Activated naive CD8-positive, alpha-beta T cell treated with anti-CD3 and anti-CD28 coated beads, Interleukin-2, amount 10 ng/mL, durations not matched to agents 7 days and 5 days (primary cell): ENCODE measurements around the gene CDS2. TPM values are rescaled to one million over a fixed set of nuclear protein-coding genes. Genes with fewer than 3 reads are reported as not detected.
"Not testable (repeated sequence)": the region's sequence is repeated elsewhere in the genome, so short reads cannot be mapped to it uniquely, and the experiment has no call there.

Experiments used
- ATAC-seq: fragments of 150-1000 bp; cut with Tn5 transposase; one replicate; pipeline ENCODE4 v1.10.0; 2021; ENCODE audit warnings: low read depth, moderate library complexity
- POLR2A ChIA-PET: fragments of 350-600 bp; sonication (Branson Sonifier 250); formaldehyde crosslinking; loops from one replicate; lab custom pipeline; 2021; ENCODE audit warnings: antibody characterized with exemption; lab: Charles Lee
- DNase-seq: peaks from one replicate; pipeline ENCODE4 v3.0.0; 2021
- H3K27ac Mint-ChIP-seq: one replicate; pipeline ENCODE4 v1.8.0; 2022; ENCODE audit warnings: mild to moderate bottlenecking, mixed read lengths
- H3K27me3 Mint-ChIP-seq: one replicate; pipeline ENCODE4 v1.8.0; 2022; ENCODE audit warnings: mild to moderate bottlenecking, moderate library complexity, mixed read lengths
- H3K36me3 Mint-ChIP-seq: one replicate; pipeline ENCODE4 v1.8.0; 2021; ENCODE audit warnings: mild to moderate bottlenecking, mixed read lengths
- H3K4me1 Mint-ChIP-seq: one replicate; pipeline ENCODE4 v1.8.0; 2021; ENCODE audit warnings: mixed read lengths
- H3K4me3 Mint-ChIP-seq: one replicate; pipeline ENCODE4 v1.8.0; 2022; ENCODE audit warnings: mild to moderate bottlenecking, moderate library complexity, mixed read lengths
- H3K9me3 Mint-ChIP-seq: one replicate; pipeline ENCODE4 v1.8.0; 2021; ENCODE audit warnings: mixed read lengths
- total RNA-seq, 2 experiments: library from RNA; stranded (reverse); gene quantifications; one replicate each; pipeline ENCODE4 v1.2.3, GENCODE V29; 2021

CDS2 gene
- 10 to 100 TPM; 59.1 to 59.2 TPM for total RNA-seq

DNA sequence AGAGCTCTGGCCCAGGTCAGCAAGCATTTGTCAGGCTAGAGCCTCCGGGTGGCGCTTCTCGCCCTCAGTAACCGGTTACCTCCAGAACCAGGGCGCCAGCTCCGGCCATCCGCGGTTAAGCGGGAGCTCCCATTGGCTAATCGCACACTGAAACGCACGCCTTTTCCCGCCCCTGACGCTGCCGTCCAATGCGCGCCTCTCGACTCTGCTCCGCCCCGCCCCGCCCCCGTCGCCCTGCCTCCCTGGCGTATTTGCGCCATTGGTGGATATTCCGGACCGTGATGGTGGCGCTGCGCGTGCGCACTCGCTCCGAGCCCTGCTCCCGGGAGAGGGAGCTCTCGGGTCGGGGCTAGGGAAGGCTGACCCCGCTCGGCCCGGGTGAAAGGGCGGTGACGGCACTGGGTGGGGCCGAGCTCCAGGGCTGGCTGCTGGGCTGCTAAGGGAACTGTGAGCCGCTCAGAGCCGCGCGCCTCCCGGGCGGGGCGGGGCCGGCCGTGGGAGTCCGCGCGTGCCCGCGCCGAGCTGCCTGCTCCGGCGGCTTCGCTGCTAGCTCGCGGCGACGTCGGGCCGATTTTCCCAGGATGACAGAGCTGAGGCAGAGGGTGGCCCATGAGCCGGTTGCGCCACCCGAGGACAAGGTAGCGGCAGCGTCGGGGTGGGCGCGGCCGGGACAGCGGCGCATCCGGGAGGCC, at the start of gene CDS2:
Gene CDS2 (plus strand): TSS at position 497 of the 692 bp plus-strand sequence. CDS start 85 bp downstream, at position 582.
- H3K36me3 Mint-ChIP-seq, result peaks cover 11% of the 10 kb centered on the region
- DNase-seq (peak; percentile 100), ATAC-seq (peak; percentile 90)
- POLR2A ChIA-PET, result interaction anchor here (0.7 to 2.1 kb wide), 13 partner anchors 8 to 364 kb away, joined by 3 to 22 read pairs (median 3); no protein-coding TSS in a partner anchor
- H3K4me3 Mint-ChIP-seq, result peak within 1 kb of the TSS; percentile 97
- H3K27me3 Mint-ChIP-seq, result no peaks in the 10 kb centered on the region
- H3K27ac Mint-ChIP-seq, result peak within 1 kb of the TSS; percentile 96
- no peaks in the 10 kb centered on the region for H3K9me3 Mint-ChIP-seq
- H3K4me1 Mint-ChIP-seq, result peaks cover 33% of the 10 kb centered on the region

DNA sequence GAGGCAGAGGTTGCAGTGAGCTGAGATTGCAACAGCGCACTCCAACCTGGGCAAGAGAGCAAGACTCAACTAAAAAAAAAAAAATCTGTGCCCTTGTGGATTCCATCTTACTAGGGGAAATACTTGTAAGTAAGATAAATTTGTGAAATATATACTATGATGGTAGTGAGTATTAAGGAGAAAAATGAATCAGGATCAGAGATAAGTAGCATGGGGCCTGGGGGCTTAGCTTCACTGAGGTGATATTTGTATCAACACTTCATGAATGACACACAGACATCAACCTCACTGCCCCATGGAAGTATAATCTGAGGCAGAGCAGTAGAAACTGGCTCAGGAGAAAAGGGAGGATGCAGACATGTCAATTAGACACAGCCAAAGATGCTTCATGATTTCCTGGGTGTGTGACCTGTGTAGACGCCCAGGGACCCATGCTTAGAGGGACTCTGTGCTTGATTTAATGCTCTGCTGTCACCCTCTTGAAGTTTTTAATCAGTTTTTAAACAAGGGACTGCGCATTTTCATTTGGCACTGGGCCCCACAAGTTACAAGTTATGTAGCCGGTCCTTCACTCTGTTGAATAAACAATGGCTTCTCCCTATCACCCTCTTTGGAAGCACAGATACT, 48.9 kb upstream of the CDS2 start:
- H3K4me3 Mint-ChIP-seq, result peak overlapping the region; percentile 74
- H3K27me3 Mint-ChIP-seq, result no peaks in the 10 kb centered on the region
- no peak for DNase-seq
- no peaks in the 10 kb centered on the region for H3K36me3 Mint-ChIP-seq
- peak; percentile 38 for ATAC-seq
- no peaks in the 10 kb centered on the region for H3K9me3 Mint-ChIP-seq
- POLR2A ChIA-PET, result interaction anchor here (0.7 to 1.3 kb wide), 4 partner anchors 12 to 264 kb away, joined by 3 to 5 read pairs (median 4); no protein-coding TSS in a partner anchor
- peak overlapping the region; percentile 98 for H3K27ac Mint-ChIP-seq
- H3K4me1 Mint-ChIP-seq, result peaks cover 46% of the 10 kb centered on the region

DNA sequence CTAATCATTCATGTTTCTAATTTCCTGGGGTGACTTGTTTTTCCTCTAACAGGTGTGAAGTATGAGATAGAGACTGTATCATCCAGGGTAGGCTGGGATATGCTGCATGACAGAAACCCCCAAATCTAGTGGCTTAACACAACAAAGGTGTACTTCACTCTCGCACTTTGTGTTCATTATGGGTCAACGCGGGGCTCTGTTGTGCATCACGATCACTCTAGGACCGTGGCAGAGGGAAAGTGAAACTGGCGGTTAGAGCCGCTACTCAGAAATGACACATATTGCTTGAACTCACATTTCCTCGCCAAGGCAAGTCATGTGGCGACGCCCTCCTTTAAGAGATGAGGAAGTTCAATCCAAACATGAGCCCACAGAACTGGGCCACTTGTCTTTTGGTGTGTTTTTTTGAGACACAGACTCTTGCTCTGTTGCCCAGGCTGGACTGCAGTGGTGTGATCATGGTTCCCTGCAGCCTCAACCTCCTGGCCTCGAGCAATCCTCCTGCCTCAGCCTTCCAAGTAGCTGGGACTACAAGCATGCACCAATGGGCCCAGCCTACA, 48.3 kb upstream of the CDS2 start:
- no peaks in the 10 kb centered on the region for H3K36me3 Mint-ChIP-seq
- H3K27ac Mint-ChIP-seq, result peak overlapping the region; percentile 98
- peaks cover 46% of the 10 kb centered on the region for H3K4me1 Mint-ChIP-seq
- ATAC-seq (peak; percentile 98), DNase-seq (peak; percentile 68)
- H3K27me3 Mint-ChIP-seq, result no peaks in the 10 kb centered on the region
- POLR2A ChIA-PET, result interaction anchor here (0.8 to 2.2 kb wide), 4 partner anchors 22 to 264 kb away, joined by 3 to 12 read pairs (median 4); partner anchors contain the start of gene PCNA
- peak overlapping the region; percentile 74 for H3K4me3 Mint-ChIP-seq
- H3K9me3 Mint-ChIP-seq, result no peaks in the 10 kb centered on the region

DNA sequence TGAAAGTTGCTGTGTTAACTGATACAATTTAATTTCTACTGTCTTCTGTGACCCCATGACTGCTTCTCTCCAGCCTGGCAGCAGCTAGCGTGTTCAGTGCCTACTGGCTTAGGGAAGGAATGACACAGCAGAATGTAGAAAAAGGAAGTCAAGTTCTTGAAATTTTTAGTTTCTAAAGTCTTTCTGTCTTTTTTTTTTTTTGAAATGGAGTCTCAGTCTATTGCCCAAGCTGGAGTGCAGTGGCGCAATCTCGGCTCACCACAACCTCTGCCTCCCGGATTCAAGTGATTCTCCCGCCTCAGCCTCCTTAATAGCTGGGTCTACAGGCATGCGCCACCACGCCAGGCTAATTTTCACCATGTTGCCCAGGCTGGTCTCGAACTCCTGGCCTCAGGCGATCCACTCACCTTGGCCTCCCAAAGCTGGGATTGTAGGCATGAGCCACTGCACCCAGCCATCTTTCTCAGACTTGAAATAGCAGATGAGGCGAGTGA, 46.4 kb upstream of the CDS2 start:
- no peak overlapping the region for H3K4me3 Mint-ChIP-seq
- H3K27ac Mint-ChIP-seq, result peak overlapping the region; percentile 72
- ATAC-seq (no peak), DNase-seq (no peak)
- H3K9me3 Mint-ChIP-seq, result no peaks in the 10 kb centered on the region
- peaks cover 2% of the 10 kb centered on the region for H3K36me3 Mint-ChIP-seq
- H3K27me3 Mint-ChIP-seq, result no peaks in the 10 kb centered on the region
- POLR2A ChIA-PET, result interaction anchor here (0.6 to 2.2 kb wide), 3 partner anchors 10 to 80 kb away, joined by 4 to 12 read pairs (median 6); no protein-coding TSS in a partner anchor
- H3K4me1 Mint-ChIP-seq, result peaks cover 38% of the 10 kb centered on the region

DNA sequence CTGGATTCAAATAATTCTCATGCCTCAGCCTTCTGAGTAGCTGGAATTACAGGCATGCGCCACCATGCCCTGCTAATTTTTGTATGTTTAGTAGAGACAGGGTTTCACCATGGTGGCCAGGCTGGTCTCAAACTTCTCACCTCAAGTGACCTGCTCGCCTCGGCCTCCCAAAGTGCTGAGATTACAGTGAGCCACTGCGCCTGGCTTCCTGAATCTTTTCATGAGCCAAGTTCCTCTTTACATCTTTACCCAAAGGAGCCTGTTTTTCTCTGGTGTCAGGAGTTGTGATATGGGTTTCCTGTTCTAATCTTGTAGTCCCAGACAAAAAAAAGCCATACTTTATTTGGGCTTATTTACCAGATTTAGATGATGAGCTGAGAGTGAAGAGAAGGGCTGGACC, 41.4 kb upstream of the CDS2 start:
- Mint-ChIP-seq H3K27me3 (no peaks in the 10 kb centered on the region), H3K4me3 (no peak overlapping the region), H3K27ac (peak overlapping the region; percentile 8), H3K9me3 (no peaks in the 10 kb centered on the region), H3K36me3 (peaks cover 4% of the 10 kb centered on the region), H3K4me1 (peaks cover 17% of the 10 kb centered on the region)
- POLR2A ChIA-PET, result no interaction called here
- no peak for ATAC-seq
- DNase-seq, result no peak

DNA sequence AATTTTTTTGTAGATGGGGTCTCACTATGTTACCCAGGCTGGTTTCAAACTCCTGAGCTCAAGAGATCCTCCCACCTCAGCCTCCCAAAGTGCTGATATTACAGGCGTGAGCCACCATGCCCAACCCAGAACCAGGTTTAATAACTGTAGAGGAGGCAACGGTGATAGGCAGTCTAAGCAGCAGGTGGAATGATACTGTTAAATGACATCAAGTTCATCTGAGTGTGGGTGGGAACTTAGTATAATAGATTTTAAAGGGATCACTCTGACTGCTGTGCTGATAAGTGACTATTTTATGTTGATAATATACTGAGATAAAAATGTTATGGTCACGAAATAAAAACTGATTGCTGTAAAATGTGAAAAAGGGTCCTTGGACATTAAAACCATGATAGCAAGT, 38.1 kb upstream of the CDS2 start:
- POLR2A ChIA-PET, result interaction anchor here (0.6 kb wide), 1 partner anchor 12 kb away, joined by 4 read pairs; no protein-coding TSS in a partner anchor
- Mint-ChIP-seq H3K27ac (peak overlapping the region; percentile 77), H3K27me3 (no peaks in the 10 kb centered on the region), H3K4me3 (no peak overlapping the region), H3K36me3 (peaks cover 7% of the 10 kb centered on the region), H3K4me1 (peaks cover 13% of the 10 kb centered on the region), H3K9me3 (no peaks in the 10 kb centered on the region)
- DNase-seq (no peak), ATAC-seq (no peak)

DNA sequence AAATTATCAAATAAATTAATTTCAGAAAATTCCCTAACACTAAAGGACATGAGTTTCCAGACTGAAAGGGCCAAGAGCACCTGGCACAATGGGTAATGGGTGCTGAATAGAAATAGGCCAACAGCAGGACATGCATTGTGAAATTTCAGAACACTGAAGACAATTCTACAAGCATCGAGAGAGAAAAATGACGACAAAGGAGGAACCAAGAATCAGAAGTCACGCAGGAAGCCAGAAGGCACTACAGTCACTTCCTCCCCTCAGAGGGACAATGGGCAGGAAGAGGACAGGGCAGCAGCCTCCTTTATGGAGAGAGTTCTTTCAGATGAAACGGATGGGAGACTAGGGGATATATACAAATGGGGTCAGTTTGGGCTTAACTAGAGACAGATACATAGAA, 36.6 kb upstream of the CDS2 start:
- DNase-seq, result peak; percentile 11
- peak overlapping the region; percentile 26 for H3K4me3 Mint-ChIP-seq
- no peaks in the 10 kb centered on the region for H3K27me3 Mint-ChIP-seq
- H3K4me1 Mint-ChIP-seq, result peaks cover 13% of the 10 kb centered on the region
- H3K36me3 Mint-ChIP-seq, result peaks cover 4% of the 10 kb centered on the region
- peak; percentile 82 for ATAC-seq
- H3K27ac Mint-ChIP-seq, result peak overlapping the region; percentile 77
- POLR2A ChIA-PET, result no interaction called here
- no peaks in the 10 kb centered on the region for H3K9me3 Mint-ChIP-seq

DNA sequence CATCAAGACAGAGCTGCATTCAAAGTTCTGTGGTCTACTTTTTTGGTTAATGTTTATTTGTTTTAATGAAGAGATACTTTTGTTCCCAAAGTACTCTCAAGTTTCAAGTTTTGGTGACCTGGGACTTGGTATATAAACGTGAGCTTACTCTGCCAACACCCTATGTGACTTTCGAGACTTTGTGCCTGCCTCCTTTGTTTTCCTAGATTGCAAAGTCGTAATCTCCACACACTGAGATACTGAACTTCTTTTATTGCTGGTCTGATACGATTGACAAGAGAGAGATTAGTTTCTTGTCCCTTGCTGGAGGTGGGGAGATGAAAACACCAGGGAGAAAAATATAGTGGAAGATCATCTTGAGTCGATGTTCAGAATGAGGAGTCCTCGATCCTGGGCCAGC, 34.9 kb upstream of the CDS2 start:
- Mint-ChIP-seq H3K4me1 (peaks cover 13% of the 10 kb centered on the region), H3K36me3 (peaks cover 8% of the 10 kb centered on the region), H3K27ac (no peak overlapping the region), H3K4me3 (no peak overlapping the region), H3K27me3 (no peaks in the 10 kb centered on the region), H3K9me3 (no peaks in the 10 kb centered on the region)
- ATAC-seq (no peak), DNase-seq (no peak)
- POLR2A ChIA-PET, result no interaction called here

DNA sequence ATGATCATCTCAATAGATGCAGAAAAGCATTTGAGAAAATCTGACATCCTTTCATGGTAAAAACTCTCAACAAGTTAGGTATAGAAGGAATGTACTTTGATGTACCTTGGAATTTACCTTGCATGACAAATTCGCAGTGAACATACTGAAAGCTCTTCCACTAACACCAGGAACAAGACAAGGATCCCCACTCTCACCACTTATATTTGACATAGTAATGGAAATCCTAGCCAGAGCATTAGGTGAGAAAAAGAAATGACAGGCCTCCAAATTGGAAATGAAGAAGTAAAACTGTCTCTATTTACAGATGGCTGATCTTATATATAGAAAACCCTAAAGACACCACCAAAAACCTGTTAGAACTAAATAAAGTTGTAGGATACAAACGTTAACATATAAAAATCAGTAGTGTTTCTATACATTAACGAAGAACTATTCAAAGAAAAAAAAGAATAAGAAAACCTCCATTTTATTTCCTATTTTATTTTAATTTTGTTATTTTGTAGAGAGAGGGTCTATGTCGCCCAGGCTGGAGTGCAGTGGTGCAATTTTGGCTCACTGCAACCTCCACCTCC, 34.0 kb upstream of the CDS2 start:
- H3K4me1 Mint-ChIP-seq, result peaks cover 13% of the 10 kb centered on the region
- POLR2A ChIA-PET, result no interaction called here
- no peaks in the 10 kb centered on the region for H3K27me3 Mint-ChIP-seq
- H3K36me3 Mint-ChIP-seq, result peaks cover 7% of the 10 kb centered on the region
- ATAC-seq (no peak), DNase-seq (no peak)
- H3K27ac Mint-ChIP-seq, result peak overlapping the region; percentile 28
- no peaks in the 10 kb centered on the region for H3K9me3 Mint-ChIP-seq
- H3K4me3 Mint-ChIP-seq, result no peak overlapping the region

DNA sequence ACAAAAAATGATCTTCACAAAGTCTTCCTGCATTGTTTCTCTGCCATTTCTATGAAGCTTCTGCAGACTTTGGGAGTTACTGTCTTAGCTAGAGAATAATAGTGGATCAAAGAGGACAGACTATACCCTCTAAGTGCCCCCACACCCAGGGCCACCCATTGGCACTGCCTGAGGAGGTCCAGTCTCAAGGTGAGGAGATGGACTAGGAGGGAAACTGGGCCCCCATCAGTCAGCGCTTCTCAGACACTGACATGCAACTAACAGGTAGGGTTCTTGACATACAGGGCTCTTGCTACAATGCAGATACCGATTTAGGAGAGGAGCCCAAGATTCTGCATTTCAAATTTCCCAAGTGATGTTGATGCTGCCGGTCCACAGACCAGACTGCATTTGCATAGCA, 31.4 kb upstream of the CDS2 start:
- H3K9me3 Mint-ChIP-seq, result no peaks in the 10 kb centered on the region
- H3K4me1 Mint-ChIP-seq, result peaks cover 5% of the 10 kb centered on the region
- peaks cover 20% of the 10 kb centered on the region for H3K36me3 Mint-ChIP-seq
- DNase-seq (no peak), ATAC-seq (no peak)
- no peaks in the 10 kb centered on the region for H3K27me3 Mint-ChIP-seq
- no peak overlapping the region for H3K27ac Mint-ChIP-seq
- POLR2A ChIA-PET, result no interaction called here
- no peak overlapping the region for H3K4me3 Mint-ChIP-seq

DNA sequence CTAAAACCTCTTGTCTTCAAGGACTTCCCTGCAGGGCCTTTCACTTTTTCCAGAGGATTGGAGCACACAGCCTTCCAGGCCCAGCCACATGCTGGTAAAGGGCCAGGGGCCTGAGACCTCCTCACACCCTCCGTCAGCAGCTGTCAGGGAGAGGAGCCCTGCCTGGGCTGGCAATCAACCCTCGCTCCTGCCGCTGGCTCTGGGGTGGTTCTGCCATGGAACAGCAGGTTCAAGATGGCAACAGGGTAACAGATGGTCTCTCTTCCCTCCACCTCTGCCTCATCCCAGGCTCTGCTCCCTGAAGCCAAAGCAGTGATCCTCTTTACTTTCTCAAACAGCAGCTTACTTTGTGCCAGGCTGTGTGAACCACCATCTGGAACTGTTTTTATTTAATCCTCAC, 30.9 kb upstream of the CDS2 start:
- no peak overlapping the region for H3K4me3 Mint-ChIP-seq
- peak overlapping the region; percentile 48 for H3K27ac Mint-ChIP-seq
- POLR2A ChIA-PET, result no interaction called here
- H3K4me1 Mint-ChIP-seq, result peaks cover 5% of the 10 kb centered on the region
- peaks cover 23% of the 10 kb centered on the region for H3K36me3 Mint-ChIP-seq
- peak; percentile 21 for DNase-seq
- no peaks in the 10 kb centered on the region for H3K9me3 Mint-ChIP-seq
- ATAC-seq, result no peak
- no peaks in the 10 kb centered on the region for H3K27me3 Mint-ChIP-seq

DNA sequence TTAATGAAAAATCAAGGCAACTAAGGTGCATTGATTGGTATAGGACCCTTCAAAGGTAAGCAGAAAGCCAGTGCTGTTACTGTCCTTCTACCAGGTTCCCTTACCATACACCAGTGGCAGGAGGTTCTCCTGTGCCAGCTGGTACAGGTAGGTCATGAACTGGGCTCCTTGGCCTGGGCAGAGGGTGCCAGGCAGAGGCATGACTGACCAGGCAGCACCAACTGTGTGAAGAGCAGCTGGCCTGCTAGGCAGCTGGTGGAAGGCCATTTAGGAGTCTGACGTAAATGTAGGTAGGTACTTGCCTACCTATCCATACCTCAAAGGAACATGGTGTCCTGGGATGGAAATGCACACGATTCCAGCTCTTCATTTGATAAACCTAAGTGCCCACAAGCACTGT, 30.3 kb upstream of the CDS2 start:
- H3K4me1 Mint-ChIP-seq, result peaks cover 9% of the 10 kb centered on the region
- H3K36me3 Mint-ChIP-seq, result peaks cover 23% of the 10 kb centered on the region
- no peak overlapping the region for H3K27ac Mint-ChIP-seq
- ATAC-seq, result no peak
- no peaks in the 10 kb centered on the region for H3K9me3 Mint-ChIP-seq
- H3K4me3 Mint-ChIP-seq, result no peak overlapping the region
- POLR2A ChIA-PET, result no interaction called here
- DNase-seq, result peak; percentile 17
- no peaks in the 10 kb centered on the region for H3K27me3 Mint-ChIP-seq

DNA sequence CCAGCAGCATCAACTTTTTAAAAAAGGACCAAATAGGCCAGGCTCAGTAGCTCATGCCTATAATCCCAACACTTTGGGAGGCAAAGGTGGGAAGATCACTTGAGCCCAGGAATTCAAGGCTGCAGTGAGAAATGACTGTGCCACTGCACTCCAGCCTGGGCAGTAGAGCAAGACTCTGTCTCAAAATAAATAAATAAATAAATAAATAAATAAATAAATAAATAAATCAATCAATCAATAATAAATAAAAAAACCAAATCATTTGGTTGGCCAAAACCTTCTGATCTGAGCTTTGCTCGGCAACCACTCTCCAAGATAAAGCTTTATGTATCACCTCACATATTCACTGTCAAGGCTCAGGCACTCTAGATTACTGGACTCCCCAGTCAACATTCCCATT, 27.8 kb upstream of the CDS2 start:
- H3K36me3 Mint-ChIP-seq, result peaks cover 30% of the 10 kb centered on the region
- H3K27ac Mint-ChIP-seq, result not testable (repeated sequence)

More for the DNA sequence above, 27.8 kb upstream of the CDS2 start:
- POLR2A ChIA-PET, result interaction anchor here (0.6 to 1.8 kb wide), 2 partner anchors 42 to 108 kb away, joined by 3 to 8 read pairs; no protein-coding TSS in a partner anchor
- not testable (repeated sequence) for DNase-seq, H3K9me3 Mint-ChIP-seq, H3K4me3 Mint-ChIP-seq, H3K27me3 Mint-ChIP-seq, ATAC-seq
- peaks cover 11% of the 10 kb centered on the region for H3K4me1 Mint-ChIP-seq
